Stimulated activated CD8-positive, alpha-beta memory T cell treated with anti-CD3 and anti-CD28 coated beads, Interleukin-15, amount 100 ng/mL, for 48 hours (primary cell): ENCODE data around the gene RBM39.

ENCODE experiments used
- DNase-seq, 2 donors: peaks; one replicate each; pipeline ENCODE4 v3.0.0-alpha.2; 2020; ENCODE audit warnings: low read depth in 2 of 2

The RBM39 gene

DNA sequence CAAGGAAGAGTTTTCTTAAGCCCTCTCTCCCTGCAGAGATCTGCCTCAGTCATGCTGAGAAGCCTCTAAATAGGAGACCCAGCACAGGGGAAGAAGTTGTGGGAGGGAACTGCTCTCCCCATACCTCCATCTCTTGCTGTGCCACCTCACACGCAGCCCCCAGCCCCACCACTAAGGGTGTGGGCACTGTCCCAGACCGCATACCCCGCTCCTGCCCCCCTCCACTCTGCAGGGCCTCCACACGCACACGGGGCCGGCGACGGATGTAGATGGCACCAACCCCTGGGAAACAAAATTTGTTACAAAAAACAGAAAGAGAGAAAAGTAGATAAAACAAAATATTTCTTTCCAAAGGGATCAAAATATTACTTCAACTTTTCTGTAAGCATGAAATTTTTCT, 67.1 kb downstream of the RBM39 start:
- DNase-seq, result no peak

- DNase-seq, result no peak
Observed at GRCh38 chr20:35673884-35674283, 68.2 kb downstream of the RBM39 start.

- DNase-seq, result no peak
Observed at GRCh38 chr20:35669681-35670080, 72.4 kb downstream of the RBM39 start.

- no peak for DNase-seq
Observed at GRCh38 chr20:35669221-35669620, 72.8 kb downstream of the RBM39 start.

- DNase-seq, result no peak
Observed at GRCh38 chr20:35665949-35666288, 76.1 kb downstream of the RBM39 start.

DNA sequence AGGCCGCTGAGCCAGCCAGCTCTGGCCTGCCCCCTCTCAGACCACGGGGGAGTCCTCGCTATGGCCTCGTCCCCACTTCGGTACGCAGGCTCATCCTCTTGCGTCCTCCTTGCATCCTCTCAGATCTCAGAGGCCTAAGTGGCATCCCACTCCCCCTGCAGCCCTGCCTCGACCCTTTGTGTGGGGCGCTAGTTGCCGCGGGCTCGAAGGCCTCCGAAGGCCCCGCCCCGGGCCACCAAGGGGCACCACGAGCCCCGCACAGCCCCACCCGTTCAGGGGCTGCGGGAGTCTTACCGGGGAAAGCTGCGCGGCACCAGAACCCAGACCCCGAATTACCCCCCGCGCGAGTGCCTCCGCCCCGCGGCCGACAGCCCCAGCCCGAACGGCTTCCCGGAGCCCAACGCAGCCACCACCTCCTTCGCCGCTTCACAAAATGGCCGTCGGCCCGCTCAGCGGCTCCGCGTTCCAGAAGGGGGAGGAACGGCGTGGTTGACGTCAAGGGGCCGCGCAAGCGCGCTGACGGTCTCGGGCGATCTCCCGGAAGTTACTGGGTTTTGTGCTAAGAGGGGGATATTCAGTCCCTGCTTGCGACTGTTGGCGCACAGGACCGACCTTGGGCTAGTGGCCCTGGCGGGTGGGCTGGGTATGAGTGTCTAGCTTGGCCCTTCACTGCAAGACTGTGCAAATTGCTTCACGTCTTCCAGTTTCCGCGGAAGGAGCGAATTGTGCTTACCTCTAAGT, 77.4 kb downstream of the RBM39 start, which contains the start of the genes CPNE1 and RBM12:
TSS of gene CPNE1 (minus strand) at position 435 of the 741 bp plus-strand sequence. CDS start 31,977 bp downstream, outside the sequence.
TSS of gene RBM12 (minus strand) at position 435 of the 741 bp plus-strand sequence. CDS start 9,578 bp downstream, outside the sequence.
- peak; percentile 88 to 90 for DNase-seq

DNA sequence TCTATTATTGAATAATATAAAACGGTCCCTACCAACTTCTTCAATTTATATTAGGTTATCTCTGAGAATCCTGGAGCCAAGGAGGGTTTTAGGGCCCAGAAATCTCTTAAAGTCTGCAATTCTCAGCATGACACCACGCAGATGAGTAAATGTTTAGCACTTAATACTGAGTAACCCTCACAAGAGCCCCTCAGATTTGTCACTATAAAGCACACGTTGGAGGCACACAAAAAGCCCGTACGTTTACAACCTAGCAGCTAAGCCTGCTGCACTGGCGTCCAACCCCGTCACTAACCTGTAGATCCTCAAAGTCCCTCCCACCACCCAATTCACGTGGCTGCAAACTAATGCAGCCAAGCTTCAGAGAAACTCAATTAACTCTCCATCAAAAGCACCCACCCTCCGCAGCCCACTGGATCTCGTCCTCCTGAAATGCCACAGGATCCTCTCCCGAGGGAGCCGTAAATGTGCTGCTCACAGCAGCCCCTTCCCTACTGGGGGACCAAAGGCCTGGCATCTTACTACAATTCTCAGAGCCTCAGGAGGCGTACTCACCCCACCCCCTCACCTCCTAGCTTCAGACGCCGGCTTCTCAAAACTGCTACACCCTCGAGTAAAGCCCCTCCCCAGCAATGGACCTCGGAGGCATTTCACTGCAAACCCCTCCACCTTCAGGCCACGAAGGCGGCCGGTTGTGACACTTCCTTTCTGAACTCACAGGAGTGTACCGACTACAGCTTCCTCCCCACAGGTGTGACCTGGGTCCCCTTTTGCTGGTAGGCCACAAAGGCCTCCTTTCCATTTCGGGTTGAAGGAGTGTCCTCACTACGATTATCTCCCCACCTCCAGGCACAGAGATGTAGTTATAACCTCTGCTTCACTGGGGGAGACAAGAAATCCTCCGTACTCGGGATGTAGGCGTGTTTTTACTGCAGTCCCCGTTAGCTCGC, 78.3 kb downstream of the RBM39 start:
- peak; percentile 27 to 43 for DNase-seq

DNA sequence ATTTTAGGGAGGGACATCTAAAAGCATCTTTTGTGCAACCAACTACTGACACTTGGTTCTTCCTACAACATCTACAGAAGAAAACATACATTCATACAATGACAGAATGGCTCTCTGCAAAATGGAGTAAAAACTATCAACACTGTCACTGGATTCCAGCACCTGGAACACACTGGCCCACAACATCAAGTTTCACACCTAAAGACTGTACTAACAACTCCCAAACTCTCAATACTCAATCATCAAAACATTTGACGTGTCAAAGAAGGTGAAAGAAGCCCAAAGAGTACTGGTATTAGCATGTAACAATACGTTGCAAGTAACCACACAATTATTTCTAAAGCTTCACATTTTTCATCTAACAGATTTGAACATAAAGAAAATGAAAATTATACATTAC, 79.5 kb downstream of the RBM39 start:
- no peak for DNase-seq

DNA sequence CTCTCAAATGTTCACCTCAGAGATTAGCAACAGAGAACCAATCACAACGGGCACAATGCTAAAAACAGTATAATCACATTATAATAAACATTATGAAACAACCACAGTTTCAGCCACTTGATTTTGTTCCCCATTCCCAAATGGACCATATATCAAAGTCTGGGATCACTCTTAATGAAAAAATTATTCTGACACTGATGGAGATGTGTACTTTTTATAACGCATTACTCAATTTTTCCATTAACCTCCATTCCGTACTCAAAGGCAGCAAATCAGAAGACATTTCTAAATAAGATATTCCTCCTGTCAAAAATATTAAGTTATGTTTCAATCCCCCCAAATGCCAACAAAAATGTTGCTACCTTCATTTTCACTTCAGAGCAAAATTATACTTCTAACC, 80.2 kb downstream of the RBM39 start:
- no peak for DNase-seq

- DNase-seq, result no peak
Observed at GRCh38 chr20:35661053-35661452, 81.0 kb downstream of the RBM39 start.

GRCh38 chr20:35660122-35660937, 81.7 kb downstream of the RBM39 start:
- DNase-seq, result peak in 1 of 2 donors; percentile 29

DNA sequence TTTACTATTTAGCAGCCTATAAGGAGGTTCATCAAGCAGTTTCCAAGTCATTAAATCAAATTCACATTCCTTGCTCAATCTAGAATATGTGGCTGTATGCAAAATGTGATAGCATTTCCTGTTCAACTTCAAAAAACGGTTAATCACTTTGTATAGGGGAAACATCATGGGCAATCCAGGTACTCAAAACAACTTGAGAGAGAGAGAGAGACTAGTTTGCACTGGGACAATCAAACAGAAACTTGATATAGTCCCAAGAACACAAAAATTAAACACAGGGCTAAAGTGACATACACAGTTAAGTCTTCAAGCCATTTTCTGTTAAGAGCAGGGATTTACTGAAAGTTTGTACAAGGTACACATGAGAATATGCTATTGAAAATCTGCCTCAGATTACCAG, 84.8 kb downstream of the RBM39 start:
- no peak for DNase-seq

- DNase-seq, result no peak
Observed at GRCh38 chr20:35654415-35654814, 87.6 kb downstream of the RBM39 start.

- DNase-seq, result no peak
Observed at GRCh38 chr20:35653893-35654292, 88.2 kb downstream of the RBM39 start.
